GM12864 (cell line): ENCODE results near the gene NGFR.
"Not testable (repeated sequence)": the region's sequence is repeated elsewhere in the genome, so short reads cannot be mapped to it uniquely, and the experiment has no call there.

Experiments used
- DNase-seq: peaks from one replicate; pipeline ENCODE4 v3.0.0-alpha.2; 2011; ENCODE audit warnings: low read depth
- H3K4me3 ChIP-seq: 2 replicates; pipeline ENCODE4 v1.5.1; 2011; ENCODE audit warnings: mild to moderate bottlenecking, low read depth, low read length, control low read depth
- CTCF ChIP-seq: IDR thresholded peaks from 2 replicates; pipeline ENCODE4 v1.5.1; 2011; ENCODE audit warnings: low read depth, mild to moderate bottlenecking, moderate library complexity, low read length, control low read depth, inconsistent platforms; ENCODE audit errors: missing control alignments

NGFR gene

GRCh38 chr17:49496183-49496866, 1.2 kb downstream of the NGFR start:
- peak; percentile 72 for TF ChIP-seq CTCF
- H3K4me3 ChIP-seq, result peak overlapping the region; percentile 22
- DNase-seq, result no peak

- DNase-seq, result no peak
- no peak for TF ChIP-seq CTCF
- H3K4me3 ChIP-seq, result peak overlapping the region; percentile 22
Measured at GRCh38 chr17:49496867-49497147, 1.7 kb downstream of the NGFR start.

- no peak for DNase-seq
- no peak for TF ChIP-seq CTCF
- H3K4me3 ChIP-seq, result no peak overlapping the region
Measured at GRCh38 chr17:49497148-49498028, 2.3 kb downstream of the NGFR start.

- DNase-seq, result no peak
- no peak overlapping the region for H3K4me3 ChIP-seq
- no peak for TF ChIP-seq CTCF
Measured at GRCh38 chr17:49498029-49498615, 3.0 kb downstream of the NGFR start.

- no peak for TF ChIP-seq CTCF
- no peak for DNase-seq
Measured at GRCh38 chr17:49501496-49501895, 6.4 kb downstream of the NGFR start.

GRCh38 chr17:49502254-49502653, 7.2 kb downstream of the NGFR start:
- TF ChIP-seq CTCF, result no peak
- DNase-seq, result no peak
- no peak overlapping the region for H3K4me3 ChIP-seq

More at GRCh38 chr17:49501496-49501895, 6.4 kb downstream of the NGFR start:
- H3K4me3 ChIP-seq, result no peak overlapping the region

- not testable (repeated sequence) for DNase-seq
Measured at GRCh38 chr17:49502680-49503079, 7.6 kb downstream of the NGFR start.

More at GRCh38 chr17:49502680-49503079, 7.6 kb downstream of the NGFR start:
- not testable (repeated sequence) for H3K4me3 ChIP-seq
